ENCODE results near the gene ORC4. TPM values are rescaled to one million over a fixed set of nuclear protein-coding genes. Genes with fewer than 3 reads are reported as not detected.
A peak's percentile ranks its signal among the peaks of the same experiment; 100 is the strongest.

The ORC4 gene
- total and polyA plus RNA-seq, 5 donors: 13.9 to 55.2 (median 38.6) TPM

- Histone ChIP-seq H3K4me1 (ENCODE audit: control insufficient read depth, insufficient read depth, low read length) (no peaks in the 10 kb centered on the region), H3K27me3 (ENCODE audit: control insufficient read depth, insufficient read depth) (no peaks in the 10 kb centered on the region), H3K27ac (ENCODE audit: low read length) (no peak overlapping the region), H3K4me3 (ENCODE audit: low read length) (no peak overlapping the region), H3K9me3 (ENCODE audit: control insufficient read depth, low read length) (no peaks in the 10 kb centered on the region)
- intact Hi-C loops (cut with DNase I): loop anchor here in 1 of 4 donors (10.0 kb wide), 1 partner anchor 1169 kb away; no protein-coding TSS in a partner anchor
- ATAC-seq: no peak
- WGBS: 91% methylated on average over 4 of the region's 4 CpGs
- no peak for DNase-seq
These were observed 116.5 kb downstream of the ORC4 start for GRCh38 chr2:147904051-147904450.

DNA sequence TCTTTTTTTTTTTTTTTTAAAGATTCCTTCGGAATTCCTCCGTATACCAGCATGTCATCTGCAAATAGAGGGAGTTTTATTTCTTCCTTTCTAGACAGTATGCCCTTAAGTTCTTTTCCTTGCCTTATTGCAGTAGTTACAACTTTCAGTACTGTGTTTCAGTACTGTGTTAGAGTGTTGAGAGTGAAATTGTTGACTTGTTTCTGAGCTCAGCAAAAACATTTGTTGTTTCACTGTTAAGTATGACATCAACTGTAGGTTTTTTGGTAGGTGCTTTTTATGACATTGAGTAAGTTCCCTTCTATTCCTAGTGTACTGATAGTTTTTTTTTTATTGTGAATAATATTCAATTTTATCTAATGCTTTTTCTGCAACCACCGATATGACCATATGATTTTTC is 131.9 kb downstream of the ORC4 start:
- no peak overlapping the region for H3K4me3 ChIP-seq (ENCODE audit: low read length)
- H3K27me3 ChIP-seq (ENCODE audit: control insufficient read depth, insufficient read depth): no peaks in the 10 kb centered on the region
- H3K27ac ChIP-seq (ENCODE audit: low read length): no peak overlapping the region
- no peak for ATAC-seq
- H3K9me3 ChIP-seq (ENCODE audit: control insufficient read depth, low read length): no peaks in the 10 kb centered on the region
- peaks cover 2% of the 10 kb centered on the region for H3K4me1 ChIP-seq (ENCODE audit: control insufficient read depth, insufficient read depth, low read length)
- intact Hi-C loops (cut with DNase I): no loop called here
- DNase-seq: no peak
- WGBS: 56% methylated on average over 3 of the region's 3 CpGs

DNA sequence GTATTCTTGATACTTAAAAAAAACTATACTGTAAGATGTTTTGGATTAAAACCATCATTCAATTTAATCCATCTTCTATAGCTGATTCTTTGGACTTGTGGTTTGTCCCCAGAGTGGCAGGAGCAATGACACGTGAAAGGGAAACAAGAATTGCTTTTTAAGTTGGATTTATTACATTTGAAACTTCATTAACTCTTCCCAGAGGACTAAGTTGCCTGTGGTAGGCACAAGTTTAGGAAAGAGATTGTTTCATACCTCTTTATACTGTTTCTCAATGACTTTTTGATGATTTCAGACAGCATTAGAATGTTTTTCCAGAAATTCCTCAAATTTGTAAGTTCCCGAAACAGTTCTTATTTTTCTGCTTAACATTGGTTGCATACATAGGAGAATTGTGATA is 134.4 kb downstream of the ORC4 start:
- intact Hi-C loops (cut with DNase I): no loop called here
- DNase-seq (no peak), ATAC-seq (no peak)
- no peak overlapping the region for H3K27ac ChIP-seq (ENCODE audit: low read length)
- peaks cover 2% of the 10 kb centered on the region for H3K4me1 ChIP-seq (ENCODE audit: control insufficient read depth, insufficient read depth, low read length)
- no peaks in the 10 kb centered on the region for H3K9me3 ChIP-seq (ENCODE audit: control insufficient read depth, low read length)
- H3K27me3 ChIP-seq (ENCODE audit: control insufficient read depth, insufficient read depth): no peaks in the 10 kb centered on the region
- no peak overlapping the region for H3K4me3 ChIP-seq (ENCODE audit: low read length)
- 87% methylated on average over 2 of the region's 2 CpGs for WGBS

GRCh38 chr2:147884830-147885229 is 135.7 kb downstream of the ORC4 start:
- ATAC-seq (no peak), DNase-seq (no peak)
- no peaks in the 10 kb centered on the region for H3K27me3 ChIP-seq (ENCODE audit: control insufficient read depth, insufficient read depth)
- no peak overlapping the region for H3K27ac ChIP-seq (ENCODE audit: low read length)
- intact Hi-C loops (cut with DNase I): no loop called here
- peak overlapping the region; percentile 10 for H3K4me3 ChIP-seq (ENCODE audit: low read length)
- no peaks in the 10 kb centered on the region for H3K9me3 ChIP-seq (ENCODE audit: control insufficient read depth, low read length)
- peaks cover 2% of the 10 kb centered on the region for H3K4me1 ChIP-seq (ENCODE audit: control insufficient read depth, insufficient read depth, low read length)

DNA sequence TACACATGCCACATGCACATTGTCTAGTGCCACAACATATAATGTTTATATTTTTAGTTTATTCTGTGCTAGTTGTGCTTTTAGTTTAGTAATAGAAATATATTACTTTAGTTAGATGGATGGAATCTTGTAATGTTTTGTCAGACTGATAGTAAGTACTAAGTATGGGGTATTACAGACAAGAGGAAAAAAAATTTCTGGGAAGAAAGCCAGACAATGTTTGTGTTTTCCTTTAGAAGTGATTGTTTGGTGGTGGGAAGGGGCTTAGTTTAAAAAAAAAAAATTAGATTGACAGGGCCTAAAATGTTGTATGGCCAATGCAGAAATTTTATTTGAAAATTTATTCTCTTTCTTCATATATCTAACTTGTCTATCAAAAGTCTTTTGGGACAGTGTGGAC is 137.9 kb downstream of the ORC4 start:
- intact Hi-C loops (cut with DNase I): no loop called here
- DNase-seq: no peak
- Histone ChIP-seq H3K4me1 (ENCODE audit: control insufficient read depth, insufficient read depth, low read length) (peaks cover 2% of the 10 kb centered on the region), H3K27me3 (ENCODE audit: control insufficient read depth, insufficient read depth) (no peaks in the 10 kb centered on the region), H3K4me3 (ENCODE audit: low read length) (no peak overlapping the region), H3K9me3 (ENCODE audit: control insufficient read depth, low read length) (no peaks in the 10 kb centered on the region), H3K27ac (ENCODE audit: low read length) (no peak overlapping the region)
- no peak for ATAC-seq

Other genes starting within 250 kb of the ORC4 start
- gene ACVR2A, start 175.7 kb downstream of the ORC4 start, total RNA-seq: 10 to 100 TPM; 12.9 to 14.8 (median 14.1) TPM
- gene ACVR2A, start 175.7 kb downstream of the ORC4 start, polyA plus RNA-seq: 3.3 TPM
- gene MBD5, start 354 bp upstream of the ORC4 start, total RNA-seq: 10 to 100 TPM; 29.8 to 37.0 (median 34.6) TPM
- gene MBD5, start 354 bp upstream of the ORC4 start, polyA plus RNA-seq: 5.6 TPM

All from right cardiac atrium (tissue), 5 donors.